ENCODE results near the gene EYA3.
"Not testable (repeated sequence)": the region's sequence is repeated elsewhere in the genome, so short reads cannot be mapped to it uniquely, and the experiment has no call there.

EYA3 gene

GRCh38 chr1:28027238-28027637, 61.2 kb downstream of the EYA3 start:
- no peak for DNase-seq (ENCODE audit: low read depth)

GRCh38 chr1:28026329-28026728, 62.1 kb downstream of the EYA3 start:
- no peak for DNase-seq (ENCODE audit: low read depth)

GRCh38 chr1:28021064-28021463, 67.3 kb downstream of the EYA3 start:
- no peak for DNase-seq (ENCODE audit: low read depth)

GRCh38 chr1:28010969-28011368, 77.4 kb downstream of the EYA3 start:
- no peak for DNase-seq (ENCODE audit: low read depth)

- DNase-seq (ENCODE audit: low read depth) = not testable (repeated sequence)
Observed at GRCh38 chr1:28003117-28003516, 85.3 kb downstream of the EYA3 start.

GRCh38 chr1:28002600-28002999, 85.8 kb downstream of the EYA3 start:
- DNase-seq (ENCODE audit: low read depth) = no peak

GRCh38 chr1:27999055-27999454, 89.4 kb downstream of the EYA3 start:
- no peak for DNase-seq (ENCODE audit: low read depth)

GRCh38 chr1:27994526-27994925, 93.9 kb downstream of the EYA3 start:
- DNase-seq (ENCODE audit: low read depth) = not testable (repeated sequence)

- DNase-seq (ENCODE audit: low read depth) = no peak
Observed at GRCh38 chr1:27994060-27994459, 94.3 kb downstream of the EYA3 start.

GRCh38 chr1:27993241-27993640, 95.2 kb downstream of the EYA3 start:
- no peak for DNase-seq (ENCODE audit: low read depth)

- no peak for DNase-seq (ENCODE audit: low read depth)
Observed at GRCh38 chr1:27992276-27992675, 96.1 kb downstream of the EYA3 start.

- DNase-seq (ENCODE audit: low read depth) = no peak
Observed at GRCh38 chr1:27990920-27991537, 97.4 kb downstream of the EYA3 start.

GRCh38 chr1:27981145-27981544, 107.3 kb downstream of the EYA3 start:
- DNase-seq (ENCODE audit: low read depth) = no peak

- no peak for DNase-seq (ENCODE audit: low read depth)
Observed at GRCh38 chr1:27980216-27980845, 108.1 kb downstream of the EYA3 start.

GRCh38 chr1:27979859-27980201, 108.6 kb downstream of the EYA3 start:
- no peak for DNase-seq (ENCODE audit: low read depth)

GRCh38 chr1:27979151-27979858, 109.1 kb downstream of the EYA3 start:
- no peak for DNase-seq (ENCODE audit: low read depth)

GRCh38 chr1:27974417-27974781, 114.0 kb downstream of the EYA3 start:
- DNase-seq (ENCODE audit: low read depth) = no peak

- no peak for DNase-seq (ENCODE audit: low read depth)
Observed at GRCh38 chr1:27973771-27974416, 114.5 kb downstream of the EYA3 start.

- no peak for DNase-seq (ENCODE audit: low read depth)
Observed at GRCh38 chr1:27972141-27972540, 116.3 kb downstream of the EYA3 start.

- no peak for DNase-seq (ENCODE audit: low read depth)
Observed at GRCh38 chr1:27971674-27972073, 116.7 kb downstream of the EYA3 start.

GRCh38 chr1:27970401-27970800, 118.0 kb downstream of the EYA3 start:
- peak; percentile 67 for DNase-seq (ENCODE audit: low read depth)

- DNase-seq (ENCODE audit: low read depth) = peak; percentile 94
Observed at GRCh38 chr1:27968692-27969091, 119.7 kb downstream of the EYA3 start.

- DNase-seq (ENCODE audit: low read depth) = no peak
Observed at GRCh38 chr1:27967884-27968466, 120.4 kb downstream of the EYA3 start.
